Colonic mucosa (tissue), 4 donors: Measurements from ENCODE around the gene DCAF8L1. TPM values are rescaled to one million over a fixed set of nuclear protein-coding genes. Genes with fewer than 3 reads are reported as not detected.

ENCODE experiments used
- DNase-seq: peaks from one replicate; pipeline ENCODE4 v3.0.0-alpha.2; 2020
- H3K27ac ChIP-seq: fragments of 200-600 bp; one replicate; pipeline ENCODE4 v1.8.0; 2021
- H3K27me3 ChIP-seq: fragments of 200-600 bp; one replicate; pipeline ENCODE4 v1.8.0; 2021
- H3K36me3 ChIP-seq: fragments of 200-600 bp; one replicate; pipeline ENCODE4 v1.8.0; 2021
- H3K4me1 ChIP-seq: fragments of 200-600 bp; one replicate; pipeline ENCODE4 v1.8.0; 2021; ENCODE audit warnings: mild to moderate bottlenecking
- H3K4me3 ChIP-seq: fragments of 200-600 bp; one replicate; pipeline ENCODE4 v1.8.0; 2021
- H3K9ac ChIP-seq, 2 donors: one replicate each; pipeline ENCODE4 v1.7.0; 2013; ENCODE audit warnings: control low read depth in 2 of 2, low read depth in 2 of 2, low read length in 2 of 2
- H3K9me3 ChIP-seq: fragments of 200-600 bp; one replicate; pipeline ENCODE4 v1.8.0; 2021
- CTCF ChIP-seq: fragments of 200-600 bp; IDR thresholded peaks from one replicate; pipeline ENCODE4 v1.8.0; 2022; ENCODE audit warnings: antibody characterized with exemption, mild to moderate bottlenecking
- intact Hi-C: fragments of 100-400 bp; cut with DNase I; formaldehyde crosslinking; loops from one replicate; pipeline ENCODE4 v1.14.1; 2022
- total RNA-seq, 2 donors: library from RNA; stranded (reverse); fragmentation: NEBNext Ultra II Directional in 1 of 2; extraction: Animal tissue kit (Norgen Biotek cat#: 25700) in 1 of 2; gene quantifications; one replicate each; pipeline ENCODE4 v1.2.1, GENCODE V29; 2021
- donor health status: healthy.
- donor health status: DM: no; HTN: no; CAD: no.
- donor health status: DM: no; HTN: no; CAD: no.

DCAF8L1 gene
- total RNA-seq, 2 donors from 2014 or later = not detected

- H3K4me1 ChIP-seq = no peaks in the 10 kb centered on the region
- H3K36me3 ChIP-seq = no peaks in the 10 kb centered on the region
- H3K27me3 ChIP-seq = no peaks in the 10 kb centered on the region
- intact Hi-C loops = no loop called here
- H3K9ac ChIP-seq = no peak overlapping the region
- TF ChIP-seq CTCF = no peak
- DNase-seq = no peak
- H3K27ac ChIP-seq = no peak overlapping the region
- no peaks in the 10 kb centered on the region for H3K9me3 ChIP-seq
- no peak overlapping the region for H3K4me3 ChIP-seq
Measured at GRCh38 chrX:27953171-27953570, 28.1 kb downstream of the DCAF8L1 start.

GRCh38 chrX:27933361-27933760 lies 47.9 kb downstream of the DCAF8L1 start:
- H3K27me3 ChIP-seq = no peaks in the 10 kb centered on the region
- no peaks in the 10 kb centered on the region for H3K4me1 ChIP-seq
- no peak for TF ChIP-seq CTCF
- no peaks in the 10 kb centered on the region for H3K36me3 ChIP-seq
- no peak for DNase-seq
- intact Hi-C loops = no loop called here
- H3K9me3 ChIP-seq = no peaks in the 10 kb centered on the region
- H3K4me3 ChIP-seq = no peak overlapping the region
- no peak overlapping the region for H3K9ac ChIP-seq
- H3K27ac ChIP-seq = no peak overlapping the region

Other genes with a start within 250 kb of the DCAF8L1 start
- gene MAGEB10, start 173.5 kb downstream of the DCAF8L1 start, total RNA-seq = not detected